K562 (cell line): ENCODE results near the gene MCU. TPM values are rescaled to one million over a fixed set of nuclear protein-coding genes. Genes with fewer than 3 reads are reported as not detected.

Experiments used
- ARID2 ChIP-seq: fragments of 450-650 bp; IDR thresholded peaks from 2 replicates; pipeline ENCODE4 v1.6.1; 2017; ENCODE audit warnings: antibody characterized with exemption, mild to moderate bottlenecking
- FOXP4 ChIP-seq: sonication (generic); formaldehyde crosslinking; IDR thresholded peaks from 2 replicates; pipeline ENCODE4 v1.8.0; 2022; ENCODE audit warnings: mild to moderate bottlenecking, missing genetic modification reagents, borderline replicate concordance
- HDAC8 ChIP-seq: fragments of 450-650 bp; IDR thresholded peaks from 2 replicates; pipeline ENCODE4 v1.6.1; 2016; ENCODE audit warnings: mild to moderate bottlenecking, missing genetic modification characterization, moderate library complexity, missing compliant biosample characterization
- JUN ChIP-seq, 2 experiments: sonication (generic) in 1 of 2; formaldehyde crosslinking in 1 of 2; IDR thresholded peaks; 2 replicates each; pipeline versions ENCODE4 v1.6.1 to v1.8.0; 2012 to 2022; ENCODE audit warnings: borderline replicate concordance in 2 of 2, mild to moderate bottlenecking in 2 of 2, improper control_type of control experiment in 1 of 2, low read depth in 1 of 2, low read length in 1 of 2, missing genetic modification reagents in 1 of 2
- KDM2B ChIP-seq: fragments of 250-450 bp; sonication (Bioruptor Pico); IDR thresholded peaks from 2 replicates; pipeline ENCODE4 v1.8.0; 2021; ENCODE audit warnings: mild to moderate bottlenecking, moderate library complexity
- MAZ ChIP-seq, 2 experiments: fragments of 450-650 bp in 1 of 2; sonication (generic) in 1 of 2; formaldehyde crosslinking; IDR thresholded peaks in 1 of 2; conservative IDR thresholded peaks in 1 of 2; 2 replicates each; pipeline versions ENCODE4 v1.4.0 to v1.5.0; 2020; ENCODE audit warnings: mild to moderate bottlenecking in 1 of 2, missing genetic modification reagents in 1 of 2
- MXI1 ChIP-seq: IDR thresholded peaks from 2 replicates; pipeline ENCODE4 v1.6.1; 2011; ENCODE audit warnings: low read depth, mild to moderate bottlenecking, improper control_type of control experiment, low read length
- NBN ChIP-seq: fragments of 450-650 bp; IDR thresholded peaks from 2 replicates; pipeline ENCODE4 v1.6.1; 2016; ENCODE audit warnings: low read depth, mild to moderate bottlenecking
- NCOA6 ChIP-seq: fragments of 450-650 bp; IDR thresholded peaks from 2 replicates; pipeline ENCODE4 v1.6.1; 2017; ENCODE audit warnings: mild to moderate bottlenecking
- NFE2L1 ChIP-seq: fragments of 450-650 bp; IDR thresholded peaks from 2 replicates; pipeline ENCODE4 v1.6.1; 2016; ENCODE audit warnings: missing genetic modification characterization, low read depth, mild to moderate bottlenecking, missing compliant biosample characterization, moderate library complexity, borderline replicate concordance
- NFYB ChIP-seq: IDR thresholded peaks from 2 replicates; pipeline ENCODE4 v1.6.1; 2011; ENCODE audit warnings: mild to moderate bottlenecking, moderate library complexity; ENCODE audit not compliant: insufficient read length; ENCODE audit errors: extremely low read depth
- NR4A1 ChIP-seq, 2 experiments: fragments of 250-450 bp in 1 of 2; fragments of 450-650 bp in 1 of 2; sonication (Bioruptor Pico) in 1 of 2; IDR thresholded peaks; 2 replicates each; pipeline versions ENCODE4 v1.4.0 to v1.6.1; 2016 to 2020; ENCODE audit warnings: mild to moderate bottlenecking in 2 of 2, missing compliant biosample characterization in 1 of 2, missing genetic modification characterization in 1 of 2, moderate library complexity in 1 of 2
- PATZ1 ChIP-seq: fragments of 250-450 bp; sonication (Bioruptor Pico); IDR thresholded peaks from 2 replicates; pipeline ENCODE4 v1.5.0; 2020; ENCODE audit warnings: mild to moderate bottlenecking, borderline replicate concordance
- POLR3G ChIP-seq: IDR thresholded peaks from 2 replicates; pipeline ENCODE4 v1.6.1; 2011; ENCODE audit not compliant: insufficient read length, insufficient replicate concordance; ENCODE audit errors: extremely low read depth
- TAL1 ChIP-seq: fragments of 450-650 bp; IDR thresholded peaks from 2 replicates; pipeline ENCODE4 v1.6.1; 2016; ENCODE audit warnings: mild to moderate bottlenecking
- TRIM24 ChIP-seq, 2 experiments: fragments of 450-650 bp; IDR thresholded peaks; 2 replicates each; pipeline ENCODE4 v1.6.1; 2016
- ZFPM2 ChIP-seq: fragments of 250-450 bp; sonication (Bioruptor Pico); IDR thresholded peaks from 2 replicates; pipeline ENCODE4 v1.5.1; 2022; ENCODE audit warnings: mild to moderate bottlenecking
- ZNF212 ChIP-seq: fragments of 450-650 bp; formaldehyde crosslinking; IDR thresholded peaks from 2 replicates; pipeline ENCODE4 v1.4.0; 2020; ENCODE audit warnings: mild to moderate bottlenecking
- ZNF217 ChIP-seq: sonication (generic); formaldehyde crosslinking; IDR thresholded peaks from 2 replicates; pipeline ENCODE4 v1.8.0; 2022; ENCODE audit warnings: mild to moderate bottlenecking, missing genetic modification reagents
- ZNF263 ChIP-seq: sonication (generic); formaldehyde crosslinking; IDR thresholded peaks from 2 replicates; pipeline ENCODE4 v1.8.0; 2022; ENCODE audit warnings: mild to moderate bottlenecking, missing genetic modification reagents, borderline replicate concordance
- ZNF589 ChIP-seq: fragments of 200-800 bp; sonication (Bioruptor generic); IDR thresholded peaks from 2 replicates; pipeline ENCODE4 v1.6.1; 2016; ENCODE audit warnings: low read depth, missing genetic modification characterization, missing compliant biosample characterization
- ZNF830 ChIP-seq: fragments of 250-450 bp; sonication (Bioruptor Pico); IDR thresholded peaks from 2 replicates; pipeline ENCODE4 v1.5.0; 2021; ENCODE audit warnings: mild to moderate bottlenecking
- polyA plus RNA-seq, 8 experiments: library from polyadenylated mRNA; depleted of rRNA in 4 of 8; stranded (reverse) in 5 of 8; unstranded in 3 of 8; fragments of >200 nt; fragmentation: Nextera tagmentation in 2 of 8; fragmentation: Illumina TruSeq in 1 of 8; extraction: Ambion mirVana in 2 of 8; extraction: Trizol in 1 of 8; gene quantifications; 2 replicates each; pipeline versions ENCODE4 v1.2.1 to v1.2.3, GENCODE V29; 2011 to 2014; ENCODE audit warnings: inconsistent platforms in 1 of 8, missing spikeins in 1 of 8
- total RNA-seq, 7 experiments: library from RNA; depleted of rRNA in 6 of 7; stranded (reverse); fragments of >200 nt in 6 of 7; fragmentation: Illumina TruSeq in 2 of 7; extraction: Trizol in 2 of 7; gene quantifications; 2 replicates each; pipeline versions ENCODE4 v1.2.1 to v1.2.3, GENCODE V29; 2011 to 2021; ENCODE audit warnings: low replicate concordance in 1 of 7
- TF ChIP-seq, protein P1 (sequence below): fragments of 250-450 bp; sonication (Bioruptor Pico); IDR thresholded peaks from 2 replicates; pipeline ENCODE4 v1.4.0; 2020; ENCODE audit warnings: mild to moderate bottlenecking, moderate library complexity, borderline replicate concordance

MCU gene
- total and polyA plus RNA-seq, 9 of the 15 experiments (the other 6 are each of a cell fraction or from before 2014, with no cell fraction given): 8.2 to 88.8 (median 21.3) TPM

GRCh38 chr10:72840319-72840718, 148.4 kb downstream of the MCU start (continued):
- TF ChIP-seq PATZ1 (no peak), NBN (no peak), NR4A1 (CRISPR knock-in tag; IDR thresholded peaks at IDR 0.05) (no peak), NR4A1 (tag; IDR thresholded peaks at IDR 0.05) (no peak), ZNF263 (CRISPR knock-in tag) (no peak), TAL1 (no peak), NFE2L1 (tag) (peak; percentile 77), ZNF212 (CRISPR knock-in tag) (no peak), NFYB (no peak), POLR3G (no peak), MAZ (CRISPR knock-in tag; conservative IDR thresholded peaks at IDR 0.05 in 1 of 2, IDR thresholded peaks at IDR 0.05 in 1 of 2) (no peak), ZNF830 (no peak), HDAC8 (tag) (no peak), TRIM24 (IDR thresholded peaks at IDR 0.05) (0 out of 4 replicates have a peak, but pooled peaks of 1 of the 2 experiments have one; percentile 9), ZFPM2 (no peak), NCOA6 (no peak), ZNF589 (CRISPR knock-in tag) (no peak), MXI1 (no peak), FOXP4 (CRISPR knock-in tag) (no peak), ARID2 (no peak), JUN (IDR thresholded peaks at IDR 0.05; ENCODE audit: borderline replicate concordance, low read depth, low read length) (no peak), JUN (CRISPR knock-in tag; IDR thresholded peaks at IDR 0.05; ENCODE audit: borderline replicate concordance) (no peak), KDM2B (no peak), ZNF217 (CRISPR knock-in tag) (no peak)
- TF ChIP-seq, protein P1, sequence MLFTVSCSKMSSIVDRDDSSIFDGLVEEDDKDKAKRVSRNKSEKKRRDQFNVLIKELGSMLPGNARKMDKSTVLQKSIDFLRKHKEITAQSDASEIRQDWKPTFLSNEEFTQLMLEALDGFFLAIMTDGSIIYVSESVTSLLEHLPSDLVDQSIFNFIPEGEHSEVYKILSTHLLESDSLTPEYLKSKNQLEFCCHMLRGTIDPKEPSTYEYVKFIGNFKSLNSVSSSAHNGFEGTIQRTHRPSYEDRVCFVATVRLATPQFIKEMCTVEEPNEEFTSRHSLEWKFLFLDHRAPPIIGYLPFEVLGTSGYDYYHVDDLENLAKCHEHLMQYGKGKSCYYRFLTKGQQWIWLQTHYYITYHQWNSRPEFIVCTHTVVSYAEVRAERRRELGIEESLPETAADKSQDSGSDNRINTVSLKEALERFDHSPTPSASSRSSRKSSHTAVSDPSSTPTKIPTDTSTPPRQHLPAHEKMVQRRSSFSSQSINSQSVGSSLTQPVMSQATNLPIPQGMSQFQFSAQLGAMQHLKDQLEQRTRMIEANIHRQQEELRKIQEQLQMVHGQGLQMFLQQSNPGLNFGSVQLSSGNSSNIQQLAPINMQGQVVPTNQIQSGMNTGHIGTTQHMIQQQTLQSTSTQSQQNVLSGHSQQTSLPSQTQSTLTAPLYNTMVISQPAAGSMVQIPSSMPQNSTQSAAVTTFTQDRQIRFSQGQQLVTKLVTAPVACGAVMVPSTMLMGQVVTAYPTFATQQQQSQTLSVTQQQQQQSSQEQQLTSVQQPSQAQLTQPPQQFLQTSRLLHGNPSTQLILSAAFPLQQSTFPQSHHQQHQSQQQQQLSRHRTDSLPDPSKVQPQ: no peak
